Suprapubic skin (tissue), 4 donors: ENCODE measurements around the gene RNF41.

Source experiments
- CTCF ChIP-seq, 2 donors: fragments of 200-600 bp in 1 of 2; fragments of 450-650 bp in 1 of 2; sonication (generic) in 1 of 2; IDR thresholded peaks; one replicate each; pipeline ENCODE4 v1.5.1; 2016 to 2019; ENCODE audit warnings: antibody characterized with exemption in 2 of 2, mild to moderate bottlenecking in 1 of 2, moderate library complexity in 1 of 2
- EP300 ChIP-seq: sonication (generic); formaldehyde crosslinking; IDR thresholded peaks from one replicate; pipeline ENCODE4 v1.6.1; 2017; ENCODE audit warnings: antibody characterized with exemption
- POLR2A ChIP-seq, 2 donors: fragments of 450-650 bp; IDR thresholded peaks; one replicate each; pipeline ENCODE4 v1.6.1; 2017; ENCODE audit warnings: antibody characterized with exemption in 2 of 2, mild to moderate bottlenecking in 2 of 2, moderate library complexity in 2 of 2
- POLR2AphosphoS5 ChIP-seq, 3 donors: sonication (generic); formaldehyde crosslinking; IDR thresholded peaks; one replicate each; pipeline ENCODE4 v1.6.1; 2017; ENCODE audit warnings: antibody characterized with exemption in 3 of 3

GRCh38 chr12:56159482-56160192 lies 62.1 kb downstream of the RNF41 start:
- TF ChIP-seq CTCF (IDR thresholded peaks at IDR 0.05) (no peak), POLR2A (IDR thresholded peaks at IDR 0.05) (no peak), EP300 (no peak), POLR2AphosphoS5 (IDR thresholded peaks at IDR 0.05) (no peak)
